Measurements from ENCODE around the gene UNC79. TPM values are rescaled to one million over a fixed set of nuclear protein-coding genes. Genes with fewer than 3 reads are reported as not detected.

UNC79 gene
- total RNA-seq, 1 donor from 2014 or later: 0.10 TPM

DNA sequence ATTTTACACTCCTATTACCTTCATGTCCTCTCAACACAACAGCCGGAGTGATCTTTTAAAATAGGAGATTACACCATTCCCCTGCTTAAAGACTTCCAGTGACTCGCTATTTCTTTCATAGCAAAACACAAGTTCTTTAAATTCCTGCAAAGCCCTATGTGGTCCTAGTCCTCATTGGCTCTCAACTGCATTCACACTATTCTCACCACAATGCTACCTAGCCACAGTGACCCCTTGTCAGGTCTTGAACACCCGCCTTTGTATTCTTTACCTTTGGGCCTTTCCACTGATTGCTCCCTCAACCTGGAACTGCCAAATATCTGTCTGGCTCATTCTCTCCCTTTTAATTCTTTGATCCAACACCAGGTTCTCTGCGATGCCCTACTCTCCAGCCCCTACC is 197.3 kb downstream of the UNC79 start:
- Mint-ChIP-seq H3K4me1 (ENCODE audit: low read depth) (no peaks in the 10 kb centered on the region), H3K9me3 (ENCODE audit: low read depth) (no peaks in the 10 kb centered on the region), H3K27me3 (ENCODE audit: low read depth) (peaks cover 10% of the 10 kb centered on the region), H3K27ac (ENCODE audit: unreplicated experiment) (no peak overlapping the region), H3K36me3 (ENCODE audit: low read depth) (no peaks in the 10 kb centered on the region), H3K4me3 (ENCODE audit: unreplicated experiment) (no peak overlapping the region)
- TF ChIP-seq, protein P1, sequence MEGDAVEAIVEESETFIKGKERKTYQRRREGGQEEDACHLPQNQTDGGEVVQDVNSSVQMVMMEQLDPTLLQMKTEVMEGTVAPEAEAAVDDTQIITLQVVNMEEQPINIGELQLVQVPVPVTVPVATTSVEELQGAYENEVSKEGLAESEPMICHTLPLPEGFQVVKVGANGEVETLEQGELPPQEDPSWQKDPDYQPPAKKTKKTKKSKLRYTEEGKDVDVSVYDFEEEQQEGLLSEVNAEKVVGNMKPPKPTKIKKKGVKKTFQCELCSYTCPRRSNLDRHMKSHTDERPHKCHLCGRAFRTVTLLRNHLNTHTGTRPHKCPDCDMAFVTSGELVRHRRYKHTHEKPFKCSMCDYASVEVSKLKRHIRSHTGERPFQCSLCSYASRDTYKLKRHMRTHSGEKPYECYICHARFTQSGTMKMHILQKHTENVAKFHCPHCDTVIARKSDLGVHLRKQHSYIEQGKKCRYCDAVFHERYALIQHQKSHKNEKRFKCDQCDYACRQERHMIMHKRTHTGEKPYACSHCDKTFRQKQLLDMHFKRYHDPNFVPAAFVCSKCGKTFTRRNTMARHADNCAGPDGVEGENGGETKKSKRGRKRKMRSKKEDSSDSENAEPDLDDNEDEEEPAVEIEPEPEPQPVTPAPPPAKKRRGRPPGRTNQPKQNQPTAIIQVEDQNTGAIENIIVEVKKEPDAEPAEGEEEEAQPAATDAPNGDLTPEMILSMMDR (IDR thresholded peaks at IDR 0.05): no peak
- no peak for DNase-seq (ENCODE audit: low spot score)

DNA sequence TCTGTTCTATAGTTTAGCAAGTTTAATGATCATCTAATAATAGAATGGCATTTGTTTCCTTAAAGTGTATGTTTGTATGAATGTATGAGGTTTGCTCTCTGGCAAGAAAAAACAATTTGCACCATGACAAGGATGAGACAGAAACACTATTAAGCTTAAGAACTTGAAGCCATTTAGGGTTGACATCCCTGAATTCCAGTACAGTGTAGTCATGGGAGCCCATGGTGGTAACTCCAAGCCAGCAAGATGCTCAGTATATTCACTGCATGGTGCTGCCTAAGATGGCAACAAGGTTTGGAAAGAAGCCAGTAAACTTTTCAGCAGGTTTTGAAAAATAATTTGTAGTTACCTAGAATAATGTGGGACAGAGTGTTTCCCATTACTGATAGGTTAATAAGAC is 198.9 kb downstream of the UNC79 start:
- no peaks in the 10 kb centered on the region for H3K36me3 Mint-ChIP-seq (ENCODE audit: low read depth)
- H3K4me3 Mint-ChIP-seq (ENCODE audit: unreplicated experiment): no peak overlapping the region
- H3K27me3 Mint-ChIP-seq (ENCODE audit: low read depth): peaks cover 13% of the 10 kb centered on the region
- no peak overlapping the region for H3K27ac Mint-ChIP-seq (ENCODE audit: unreplicated experiment)
- DNase-seq (ENCODE audit: low spot score): no peak
- no peaks in the 10 kb centered on the region for H3K4me1 Mint-ChIP-seq (ENCODE audit: low read depth)
- H3K9me3 Mint-ChIP-seq (ENCODE audit: low read depth): no peaks in the 10 kb centered on the region
- TF ChIP-seq, protein P1 (IDR thresholded peaks at IDR 0.05): no peak

DNA sequence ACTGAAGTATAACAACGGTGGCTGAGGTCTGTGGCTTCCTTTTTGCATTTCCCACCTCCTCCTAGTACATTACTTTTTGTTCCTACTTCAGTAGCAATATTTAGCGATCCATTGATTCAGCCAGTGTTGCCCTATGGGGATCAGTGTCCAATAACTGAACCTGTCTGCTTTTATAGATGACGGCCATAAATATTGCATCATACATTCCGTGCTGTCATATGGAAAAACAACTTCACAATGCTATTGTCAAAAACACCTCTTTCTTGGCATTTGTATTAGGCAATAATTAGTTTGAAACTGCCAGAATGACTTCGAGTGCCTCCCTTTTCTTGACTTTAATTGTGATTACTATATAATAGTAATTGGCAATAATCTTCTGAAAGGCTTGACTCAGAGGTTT is 208.1 kb downstream of the UNC79 start:
- Mint-ChIP-seq H3K27me3 (ENCODE audit: low read depth) (peaks cover 6% of the 10 kb centered on the region), H3K9me3 (ENCODE audit: low read depth) (no peaks in the 10 kb centered on the region), H3K27ac (ENCODE audit: unreplicated experiment) (no peak overlapping the region), H3K36me3 (ENCODE audit: low read depth) (no peaks in the 10 kb centered on the region), H3K4me3 (ENCODE audit: unreplicated experiment) (no peak overlapping the region), H3K4me1 (ENCODE audit: low read depth) (no peaks in the 10 kb centered on the region)
- TF ChIP-seq, protein P1 (IDR thresholded peaks at IDR 0.05): no peak
- no peak for DNase-seq (ENCODE audit: low spot score)

DNA sequence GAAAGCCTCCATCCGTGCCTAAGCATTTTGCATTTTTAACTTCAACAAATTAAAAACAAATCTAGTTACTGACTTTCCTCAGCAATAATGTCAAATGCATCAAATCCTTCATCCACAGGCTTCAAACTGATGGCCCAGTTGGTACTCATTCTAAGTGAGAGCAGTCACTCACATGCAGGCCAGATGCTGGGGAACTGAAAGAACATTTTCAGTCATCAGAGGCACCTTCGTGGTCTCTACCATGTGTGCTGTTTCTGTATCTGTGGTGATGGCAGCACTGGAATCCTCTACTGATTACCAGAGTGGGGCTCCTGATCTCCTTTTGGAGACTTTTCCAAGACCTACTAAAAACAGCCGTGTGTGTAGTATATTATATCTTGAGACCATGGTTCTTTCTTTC is 212.4 kb downstream of the UNC79 start:
- Mint-ChIP-seq H3K4me3 (ENCODE audit: unreplicated experiment) (no peak overlapping the region), H3K27me3 (ENCODE audit: low read depth) (peaks cover 4% of the 10 kb centered on the region), H3K36me3 (ENCODE audit: low read depth) (no peaks in the 10 kb centered on the region), H3K9me3 (ENCODE audit: low read depth) (no peaks in the 10 kb centered on the region), H3K27ac (ENCODE audit: unreplicated experiment) (no peak overlapping the region), H3K4me1 (ENCODE audit: low read depth) (no peaks in the 10 kb centered on the region)
- DNase-seq (ENCODE audit: low spot score): no peak
- TF ChIP-seq, protein P1 (IDR thresholded peaks at IDR 0.05): no peak

DNA sequence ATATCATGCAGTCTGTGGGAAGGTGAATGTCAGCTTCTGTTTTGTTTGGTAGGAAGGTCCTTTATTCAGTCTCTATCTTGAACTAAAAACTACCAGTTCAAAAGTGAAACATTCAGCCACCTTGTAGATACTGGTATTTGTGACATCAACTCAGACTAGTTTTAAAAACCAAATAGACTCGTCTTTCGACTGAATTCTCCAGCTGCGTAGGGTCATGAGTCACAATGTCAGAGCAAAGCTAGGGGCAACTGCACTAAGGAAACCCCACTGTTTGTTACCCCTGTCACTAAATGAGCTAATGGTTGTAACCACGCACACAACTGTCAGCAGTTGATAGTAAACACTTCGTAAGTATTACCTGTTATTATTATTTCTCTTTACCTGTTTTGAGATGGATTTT is 212.9 kb downstream of the UNC79 start:
- no peak overlapping the region for H3K27ac Mint-ChIP-seq (ENCODE audit: unreplicated experiment)
- H3K4me3 Mint-ChIP-seq (ENCODE audit: unreplicated experiment): no peak overlapping the region
- TF ChIP-seq, protein P1 (IDR thresholded peaks at IDR 0.05): no peak
- H3K27me3 Mint-ChIP-seq (ENCODE audit: low read depth): peaks cover 4% of the 10 kb centered on the region
- no peaks in the 10 kb centered on the region for H3K36me3 Mint-ChIP-seq (ENCODE audit: low read depth)
- H3K4me1 Mint-ChIP-seq (ENCODE audit: low read depth): no peaks in the 10 kb centered on the region
- no peaks in the 10 kb centered on the region for H3K9me3 Mint-ChIP-seq (ENCODE audit: low read depth)
- DNase-seq (ENCODE audit: low spot score): no peak

Measured in chondrocyte (in vitro differentiated cells).